Uterus (tissue), 2 donors: ENCODE measurements around the gene OPRL1.

Source experiments
- POLR2A ChIP-seq, 2 donors: fragments of 450-650 bp; IDR thresholded peaks; one replicate each; pipeline ENCODE4 v1.6.1; 2016; ENCODE audit warnings: antibody characterized with exemption in 2 of 2, mild to moderate bottlenecking in 1 of 2, moderate library complexity in 1 of 2
- TF ChIP-seq, protein P1 (sequence below), 4 experiments: fragments of 200-600 bp in 2 of 4; fragments of 450-650 bp in 2 of 4; sonication (generic) in 2 of 4; IDR thresholded peaks; one replicate each; pipeline ENCODE4 v1.5.1; 2016 to 2019; ENCODE audit warnings: antibody characterized with exemption in 4 of 4, mild to moderate bottlenecking in 2 of 4, moderate library complexity in 1 of 4

DNA sequence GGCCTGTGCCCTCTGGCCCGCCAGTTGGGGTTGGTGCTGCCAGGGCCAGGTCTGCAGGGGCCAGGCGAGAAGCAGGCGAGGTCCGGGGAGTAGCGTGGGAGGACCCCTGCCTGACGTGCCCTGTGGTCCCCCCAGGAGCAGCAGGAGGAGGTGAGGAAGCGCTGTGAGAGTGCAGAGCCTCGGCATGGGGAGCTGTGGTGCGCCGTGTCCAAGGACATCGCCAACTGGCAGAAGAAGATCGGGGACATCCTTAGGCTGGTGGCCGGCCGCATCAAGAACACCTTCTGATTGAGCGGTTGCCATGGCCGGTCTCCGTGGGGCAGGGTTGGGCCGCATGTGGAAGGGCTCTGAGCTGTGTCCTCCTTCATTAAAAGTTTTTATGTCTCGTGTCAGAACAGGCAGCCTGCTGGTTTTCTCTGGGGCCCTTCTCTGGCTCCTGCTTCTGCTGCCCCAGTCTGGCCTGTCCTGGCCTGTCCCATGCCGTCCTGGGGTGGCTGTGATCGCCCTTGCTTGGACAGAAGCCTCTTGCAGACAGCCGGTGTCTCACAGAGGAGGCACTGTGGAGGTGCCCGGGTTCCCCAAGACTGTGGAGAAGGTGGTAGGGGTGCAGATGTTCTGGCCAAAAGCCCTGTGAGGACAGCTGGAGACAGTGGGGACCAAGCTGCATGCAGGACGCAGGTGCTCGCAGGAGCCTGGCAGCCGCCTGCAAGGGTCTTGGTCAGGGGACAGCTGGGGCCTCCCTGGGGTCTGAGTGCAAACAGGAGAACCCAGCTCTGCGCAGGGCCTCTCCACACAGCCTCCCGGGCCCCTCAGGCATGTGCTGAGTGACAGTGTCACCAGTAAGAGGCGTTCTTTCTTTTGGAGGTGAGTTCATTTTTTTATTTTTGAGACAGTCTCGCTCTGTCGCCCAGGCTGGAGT is 46.9 kb upstream of the OPRL1 start:
- no peak for TF ChIP-seq POLR2A (IDR thresholded peaks at IDR 0.05)
- TF ChIP-seq, protein P1, sequence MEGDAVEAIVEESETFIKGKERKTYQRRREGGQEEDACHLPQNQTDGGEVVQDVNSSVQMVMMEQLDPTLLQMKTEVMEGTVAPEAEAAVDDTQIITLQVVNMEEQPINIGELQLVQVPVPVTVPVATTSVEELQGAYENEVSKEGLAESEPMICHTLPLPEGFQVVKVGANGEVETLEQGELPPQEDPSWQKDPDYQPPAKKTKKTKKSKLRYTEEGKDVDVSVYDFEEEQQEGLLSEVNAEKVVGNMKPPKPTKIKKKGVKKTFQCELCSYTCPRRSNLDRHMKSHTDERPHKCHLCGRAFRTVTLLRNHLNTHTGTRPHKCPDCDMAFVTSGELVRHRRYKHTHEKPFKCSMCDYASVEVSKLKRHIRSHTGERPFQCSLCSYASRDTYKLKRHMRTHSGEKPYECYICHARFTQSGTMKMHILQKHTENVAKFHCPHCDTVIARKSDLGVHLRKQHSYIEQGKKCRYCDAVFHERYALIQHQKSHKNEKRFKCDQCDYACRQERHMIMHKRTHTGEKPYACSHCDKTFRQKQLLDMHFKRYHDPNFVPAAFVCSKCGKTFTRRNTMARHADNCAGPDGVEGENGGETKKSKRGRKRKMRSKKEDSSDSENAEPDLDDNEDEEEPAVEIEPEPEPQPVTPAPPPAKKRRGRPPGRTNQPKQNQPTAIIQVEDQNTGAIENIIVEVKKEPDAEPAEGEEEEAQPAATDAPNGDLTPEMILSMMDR (IDR thresholded peaks at IDR 0.05): no peak
